Measurements from ENCODE around the gene STEAP3.

DNA sequence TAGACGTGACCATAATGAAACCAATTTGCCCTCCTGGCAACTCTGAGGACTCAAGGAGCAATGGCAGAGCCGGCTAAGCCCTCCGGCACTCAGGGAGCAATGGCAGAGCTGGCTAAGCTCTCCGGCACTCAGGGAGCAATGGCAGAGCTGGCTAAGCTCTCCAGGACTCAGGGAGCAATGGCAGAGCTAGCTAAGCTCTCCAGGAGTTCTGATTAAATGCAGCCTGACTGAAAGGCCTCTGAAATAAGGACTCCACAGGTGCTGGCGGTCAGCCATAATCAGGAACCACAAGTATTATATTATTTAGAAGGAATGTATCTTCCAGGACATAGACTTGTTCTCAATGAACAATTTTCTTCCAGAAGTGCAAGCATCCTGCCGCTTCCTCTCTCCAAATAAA, 77.8 kb downstream of the STEAP3 start:
- TF ChIP-seq POLR2A (IDR thresholded peaks at IDR 0.05) (no peak), POLR2AphosphoS5 (IDR thresholded peaks at IDR 0.05) (no peak), EP300 (IDR thresholded peaks at IDR 0.05) (no peak)
- TF ChIP-seq, protein P1, sequence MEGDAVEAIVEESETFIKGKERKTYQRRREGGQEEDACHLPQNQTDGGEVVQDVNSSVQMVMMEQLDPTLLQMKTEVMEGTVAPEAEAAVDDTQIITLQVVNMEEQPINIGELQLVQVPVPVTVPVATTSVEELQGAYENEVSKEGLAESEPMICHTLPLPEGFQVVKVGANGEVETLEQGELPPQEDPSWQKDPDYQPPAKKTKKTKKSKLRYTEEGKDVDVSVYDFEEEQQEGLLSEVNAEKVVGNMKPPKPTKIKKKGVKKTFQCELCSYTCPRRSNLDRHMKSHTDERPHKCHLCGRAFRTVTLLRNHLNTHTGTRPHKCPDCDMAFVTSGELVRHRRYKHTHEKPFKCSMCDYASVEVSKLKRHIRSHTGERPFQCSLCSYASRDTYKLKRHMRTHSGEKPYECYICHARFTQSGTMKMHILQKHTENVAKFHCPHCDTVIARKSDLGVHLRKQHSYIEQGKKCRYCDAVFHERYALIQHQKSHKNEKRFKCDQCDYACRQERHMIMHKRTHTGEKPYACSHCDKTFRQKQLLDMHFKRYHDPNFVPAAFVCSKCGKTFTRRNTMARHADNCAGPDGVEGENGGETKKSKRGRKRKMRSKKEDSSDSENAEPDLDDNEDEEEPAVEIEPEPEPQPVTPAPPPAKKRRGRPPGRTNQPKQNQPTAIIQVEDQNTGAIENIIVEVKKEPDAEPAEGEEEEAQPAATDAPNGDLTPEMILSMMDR (IDR thresholded peaks at IDR 0.05): no peak

All from suprapubic skin (tissue), 4 donors.